ENCODE data around the gene ATP8A1.
"Not testable (repeated sequence)": the region's sequence is repeated elsewhere in the genome, so short reads cannot be mapped to it uniquely, and the experiment has no call there.

Gene ATP8A1

GRCh38 chr4:42492962-42493361 lies 163.9 kb downstream of the ATP8A1 start:
- DNase-seq: no peak

GRCh38 chr4:42490015-42490414 lies 166.9 kb downstream of the ATP8A1 start:
- no peak for DNase-seq

GRCh38 chr4:42489095-42489494 lies 167.8 kb downstream of the ATP8A1 start:
- DNase-seq: no peak

GRCh38 chr4:42488554-42488953 lies 168.4 kb downstream of the ATP8A1 start:
- no peak for DNase-seq

- no peak for DNase-seq
Observed at GRCh38 chr4:42488114-42488513, 168.8 kb downstream of the ATP8A1 start.

GRCh38 chr4:42487230-42487629 lies 169.7 kb downstream of the ATP8A1 start:
- no peak for DNase-seq

- DNase-seq: not testable (repeated sequence)
Observed at GRCh38 chr4:42486156-42486555, 170.7 kb downstream of the ATP8A1 start.

- no peak for DNase-seq
Observed at GRCh38 chr4:42484630-42485029, 172.3 kb downstream of the ATP8A1 start.

- DNase-seq: no peak
Observed at GRCh38 chr4:42483426-42484379, 173.2 kb downstream of the ATP8A1 start.

- DNase-seq: no peak
Observed at GRCh38 chr4:42482516-42483327, 174.2 kb downstream of the ATP8A1 start.

- DNase-seq: no peak
Observed at GRCh38 chr4:42480717-42481116, 176.2 kb downstream of the ATP8A1 start.

- DNase-seq: no peak
Observed at GRCh38 chr4:42480281-42480680, 176.6 kb downstream of the ATP8A1 start.

- DNase-seq: no peak
Observed at GRCh38 chr4:42478946-42479345, 178.0 kb downstream of the ATP8A1 start.

- no peak for DNase-seq
Observed at GRCh38 chr4:42478509-42478908, 178.4 kb downstream of the ATP8A1 start.

GRCh38 chr4:42474406-42474805 lies 182.5 kb downstream of the ATP8A1 start:
- DNase-seq: no peak

- DNase-seq: no peak
Observed at GRCh38 chr4:42473071-42473684, 183.7 kb downstream of the ATP8A1 start.

GRCh38 chr4:42471896-42472295 lies 185.0 kb downstream of the ATP8A1 start:
- no peak for DNase-seq

- no peak for DNase-seq
Observed at GRCh38 chr4:42470023-42470422, 186.9 kb downstream of the ATP8A1 start.

GRCh38 chr4:42467777-42468176 lies 189.1 kb downstream of the ATP8A1 start:
- DNase-seq: not testable (repeated sequence)

- no peak for DNase-seq
Observed at GRCh38 chr4:42466273-42466844, 190.5 kb downstream of the ATP8A1 start.

- no peak for DNase-seq
Observed at GRCh38 chr4:42464550-42465094, 192.3 kb downstream of the ATP8A1 start.

GRCh38 chr4:42461216-42461615 lies 195.7 kb downstream of the ATP8A1 start:
- DNase-seq: not testable (repeated sequence)

- DNase-seq: no peak
Observed at GRCh38 chr4:42460043-42460442, 196.9 kb downstream of the ATP8A1 start.

Measured in NCI-H1694 (cell line).